ENCODE results near the gene RPL26. TPM values are rescaled to one million over a fixed set of nuclear protein-coding genes. Genes with fewer than 3 reads are reported as not detected.
"Not testable (repeated sequence)": the region's sequence is repeated elsewhere in the genome, so short reads cannot be mapped to it uniquely, and the experiment has no call there.

RPL26 gene
- total RNA-seq, 1 experiment from 2014 or later = 1,369 TPM

- H3K9me3 ChIP-seq (ENCODE audit: low read length) = no peaks in the 10 kb centered on the region
- peak overlapping the region; percentile 99 for H3K4me2 ChIP-seq (ENCODE audit: low read length)
- H3K27ac ChIP-seq (ENCODE audit: low read length) = peak overlapping the region; percentile 39
- peaks cover 42% of the 10 kb centered on the region for H3K36me3 ChIP-seq (ENCODE audit: low read depth, low read length)
- peaks cover 23% of the 10 kb centered on the region for H4K20me1 ChIP-seq (ENCODE audit: low read length)
- H3K79me2 ChIP-seq (ENCODE audit: low read length) = peaks cover 47% of the 10 kb centered on the region
- H3K4me1 ChIP-seq (ENCODE audit: insufficient read depth, low read length) = peaks cover 27% of the 10 kb centered on the region
- CTCF ChIA-PET = no interaction called here
- intact Hi-C loops (cut with micrococcal nuclease) = no loop called here
- H3K27me3 ChIP-seq (ENCODE audit: low read length) = no peaks in the 10 kb centered on the region
- peak overlapping the region; percentile 96 for H3K4me3 ChIP-seq (ENCODE audit: low read length)
- ATAC-seq = no peak
- peak overlapping the region; percentile 98 for H3K9ac ChIP-seq (ENCODE audit: low read length)
- BruUV-seq (replicated peaks) = TSS peak; percentile 74
- TF ChIP-seq EZH2 (IDR thresholded peaks at IDR 0.05; ENCODE audit: low read length, unreplicated experiment) (no peak), EZH2phosphoT487 (IDR thresholded peaks at IDR 0.05; ENCODE audit: borderline replicate concordance, low read length) (no peak), CTCF (conservative IDR thresholded peaks at IDR 0.05; ENCODE audit: low read depth, low read length) (no peak)
- peak overlapping the region; percentile 55 for H2AFZ ChIP-seq (ENCODE audit: low read length)
- peaks cover 2% of the 10 kb centered on the region for H3F3A ChIP-seq (ENCODE audit: low read length, unreplicated experiment)
- POLR2A ChIA-PET (ENCODE audit: unreplicated experiment) = interaction anchor here (0.7 kb wide), 1 partner anchor 87 kb away, joined by 4 read pairs; no protein-coding TSS in a partner anchor
- H3K9me2 ChIP-seq (replicated peaks; ENCODE audit: low read length) = no peaks in the 10 kb centered on the region
- peak; percentile 4 for DNase-seq
These were observed 727 bp downstream of the RPL26 start for GRCh38 chr17:8382052-8382879.

GRCh38 chr17:8380049-8380448, 2.9 kb downstream of the RPL26 start:
- Histone ChIP-seq H3K4me1 (ENCODE audit: insufficient read depth, low read length) (peaks cover 36% of the 10 kb centered on the region), H3K36me3 (ENCODE audit: low read depth, low read length) (peaks cover 42% of the 10 kb centered on the region)

GRCh38 chr17:8378117-8378516, 4.9 kb downstream of the RPL26 start:
- DNase-seq; H3K27me3 ChIP-seq (ENCODE audit: low read length); H3F3A ChIP-seq (ENCODE audit: low read length, unreplicated experiment); H2AFZ ChIP-seq (ENCODE audit: low read length); H3K4me3 ChIP-seq (ENCODE audit: low read length); intact Hi-C loops (cut with micrococcal nuclease); CTCF ChIA-PET; H3K9me2 ChIP-seq (replicated peaks; ENCODE audit: low read length); H3K27ac ChIP-seq (ENCODE audit: low read length); POLR2A ChIA-PET (ENCODE audit: unreplicated experiment); ATAC-seq; H3K4me2 ChIP-seq (ENCODE audit: low read length); BruUV-seq (replicated peaks); H3K9ac ChIP-seq (ENCODE audit: low read length); H3K9me3 ChIP-seq (ENCODE audit: low read length): not testable (repeated sequence)
- peaks cover 28% of the 10 kb centered on the region for H3K4me1 ChIP-seq (ENCODE audit: insufficient read depth, low read length)
- H3K36me3 ChIP-seq (ENCODE audit: low read depth, low read length) = peaks cover 42% of the 10 kb centered on the region
- peaks cover 47% of the 10 kb centered on the region for H3K79me2 ChIP-seq (ENCODE audit: low read length)
- H4K20me1 ChIP-seq (ENCODE audit: low read length) = peaks cover 23% of the 10 kb centered on the region

More at GRCh38 chr17:8380049-8380448, 2.9 kb downstream of the RPL26 start:
- no peak overlapping the region for H2AFZ ChIP-seq (ENCODE audit: low read length)
- H3K9me3 ChIP-seq (ENCODE audit: low read length) = no peaks in the 10 kb centered on the region
- no peaks in the 10 kb centered on the region for H3K27me3 ChIP-seq (ENCODE audit: low read length)
- CTCF ChIA-PET = no interaction called here
- H3F3A ChIP-seq (ENCODE audit: low read length, unreplicated experiment) = peaks cover 6% of the 10 kb centered on the region
- H3K27ac ChIP-seq (ENCODE audit: low read length) = no peak overlapping the region
- no peak for ATAC-seq
- peaks cover 23% of the 10 kb centered on the region for H4K20me1 ChIP-seq (ENCODE audit: low read length)
- H3K9me2 ChIP-seq (replicated peaks; ENCODE audit: low read length) = no peaks in the 10 kb centered on the region
- H3K79me2 ChIP-seq (ENCODE audit: low read length) = peaks cover 54% of the 10 kb centered on the region
- no TSS peak for BruUV-seq (replicated peaks)
- no peak for DNase-seq
- H3K4me3 ChIP-seq (ENCODE audit: low read length) = peak overlapping the region; percentile 96; the same call in 1 of the 2 replicates
- TF ChIP-seq EZH2 (IDR thresholded peaks at IDR 0.05; ENCODE audit: low read length, unreplicated experiment) (no peak), CTCF (conservative IDR thresholded peaks at IDR 0.05; ENCODE audit: low read depth, low read length) (no peak), EZH2phosphoT487 (IDR thresholded peaks at IDR 0.05; ENCODE audit: borderline replicate concordance, low read length) (no peak)
- intact Hi-C loops (cut with micrococcal nuclease) = no loop called here
- no peak overlapping the region for H3K9ac ChIP-seq (ENCODE audit: low read length)
- peak overlapping the region; percentile 99 for H3K4me2 ChIP-seq (ENCODE audit: low read length)
- POLR2A ChIA-PET (ENCODE audit: unreplicated experiment) = interaction anchor here (0.7 kb wide), 1 partner anchor 40 kb away, joined by 3 read pairs; no protein-coding TSS in a partner anchor

Measured in PC-3 (cell line).